Glomerular endothelial cell (primary cell): ENCODE data around the gene C19orf81. TPM values are rescaled to one million over a fixed set of nuclear protein-coding genes. Genes with fewer than 3 reads are reported as not detected.

Source experiments
- DNase-seq: peaks from one replicate; pipeline ENCODE4 v3.0.0-alpha.2; 2011; ENCODE audit warnings: low read depth, low spot score; ENCODE audit errors: extremely low read depth
- total RNA-seq: library from RNA; depleted of rRNA; stranded (reverse); fragments of >200 nt; gene quantifications from 2 replicates; pipeline ENCODE4 v1.2.3, GENCODE V29; 2015

Gene C19orf81
- total RNA-seq, 1 donor from 2014 or later, result 9.0 TPM

- no peak for DNase-seq
Observed at GRCh38 chr19:50706387-50706786, 57.1 kb downstream of the C19orf81 start.

GRCh38 chr19:50708179-50708879 lies 59.1 kb downstream of the C19orf81 start:
- DNase-seq, result no peak

Other genes with a start within 250 kb of the C19orf81 start
- gene SPIB, start 230.5 kb upstream of the C19orf81 start, total RNA-seq, result not detected in 2 replicates
- gene MYBPC2, start 216.6 kb upstream of the C19orf81 start, total RNA-seq, result not detected in 2 replicates
- 120 and 121 TPM in 2 replicates for gene EMC10, start 172.9 kb upstream of the C19orf81 start, total RNA-seq
- gene GARIN5A, start 172.6 kb upstream of the C19orf81 start, total RNA-seq, result 0.39 TPM in 1 of 2 replicates, not detected in the other
- 23.9 and 30.1 TPM in 2 replicates for gene JOSD2, start 138.3 kb upstream of the C19orf81 start, total RNA-seq
- not detected in 2 replicates for gene ASPDH, start 135.5 kb upstream of the C19orf81 start, total RNA-seq
- not detected in 2 replicates for gene LRRC4B, start 81.0 kb upstream of the C19orf81 start, total RNA-seq
- 0.53 and 0.82 TPM in 2 replicates for gene SYT3, start 9.6 kb upstream of the C19orf81 start, total RNA-seq
- 1.2 and 2.0 TPM in 2 replicates for gene SHANK1, start 70.4 kb downstream of the C19orf81 start, total RNA-seq
- gene CLEC11A, start 73.9 kb downstream of the C19orf81 start, total RNA-seq, result 14.4 and 16.2 TPM in 2 replicates
- not detected in 2 replicates for gene GPR32, start 121.0 kb downstream of the C19orf81 start, total RNA-seq
- gene ACP4, start 141.0 kb downstream of the C19orf81 start, total RNA-seq, result not detected in 2 replicates
- gene KLK1, start 174.3 kb downstream of the C19orf81 start, total RNA-seq, result not detected in 2 replicates
- gene KLK15, start 184.1 kb downstream of the C19orf81 start, total RNA-seq, result not detected in 2 replicates
- not detected in 2 replicates for gene KLK3, start 205.5 kb downstream of the C19orf81 start, total RNA-seq
- not detected in 2 replicates for gene KLK2, start 224.0 kb downstream of the C19orf81 start, total RNA-seq